ENCODE data around the gene GAST.

The GAST gene

DNA sequence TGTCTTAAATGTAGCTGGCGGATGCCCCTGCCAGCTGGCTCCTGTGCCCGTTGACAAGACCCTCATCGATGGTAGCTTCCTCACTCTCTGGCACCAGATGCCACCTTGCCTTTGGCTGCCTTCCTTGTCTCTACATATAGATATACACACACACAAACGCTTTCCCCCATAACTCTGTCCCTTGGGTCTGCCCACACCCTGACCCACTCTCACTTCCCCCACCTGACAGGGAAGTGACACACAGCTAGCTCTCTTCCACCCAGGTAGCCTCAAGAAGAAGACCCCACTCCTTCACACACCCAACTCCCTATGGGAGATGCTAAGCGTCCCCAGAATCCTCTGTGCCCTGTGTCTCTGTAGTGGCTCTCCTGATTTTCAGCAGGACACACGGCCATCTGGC is 48.7 kb downstream of the GAST start:
- H3K4me3 Mint-ChIP-seq, result no peak overlapping the region
- no peak overlapping the region for H3K27ac Mint-ChIP-seq
- H3K27me3 Mint-ChIP-seq, result no peaks in the 10 kb centered on the region
- H3K36me3 Mint-ChIP-seq, result no peaks in the 10 kb centered on the region
- DNase-seq, result no peak
- CTCF ChIA-PET, result interaction anchor here (0.6 kb wide), 1 partner anchor 113 kb away, joined by 3 read pairs; no protein-coding TSS in a partner anchor
- no peaks in the 10 kb centered on the region for H3K9me3 Mint-ChIP-seq
- no peaks in the 10 kb centered on the region for H3K4me1 Mint-ChIP-seq

DNA sequence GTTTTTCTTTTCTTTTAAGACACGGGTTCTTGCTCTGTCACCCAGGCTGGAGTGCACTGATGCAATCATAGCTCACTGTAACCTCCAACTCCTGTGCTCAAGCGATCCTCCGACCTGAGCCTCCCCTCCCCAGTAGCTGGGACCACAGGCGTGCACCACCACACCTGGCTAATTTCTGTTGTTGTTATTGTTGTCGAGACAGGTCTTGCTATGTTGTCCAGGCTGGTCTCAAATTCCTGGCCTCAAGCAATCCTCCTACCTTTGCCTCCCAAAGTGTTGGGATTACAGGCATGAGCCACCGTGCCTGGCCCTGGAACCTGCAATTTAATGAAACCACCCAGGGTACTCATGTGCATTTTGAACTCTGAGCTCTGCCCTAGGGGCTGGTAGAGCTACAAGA is 50.3 kb downstream of the GAST start:
- H3K4me1 Mint-ChIP-seq, result no peaks in the 10 kb centered on the region
- no peaks in the 10 kb centered on the region for H3K27me3 Mint-ChIP-seq
- CTCF ChIA-PET, result no interaction called here
- H3K27ac Mint-ChIP-seq, result no peak overlapping the region
- no peak overlapping the region for H3K4me3 Mint-ChIP-seq
- no peaks in the 10 kb centered on the region for H3K9me3 Mint-ChIP-seq
- no peak for DNase-seq
- no peaks in the 10 kb centered on the region for H3K36me3 Mint-ChIP-seq

DNA sequence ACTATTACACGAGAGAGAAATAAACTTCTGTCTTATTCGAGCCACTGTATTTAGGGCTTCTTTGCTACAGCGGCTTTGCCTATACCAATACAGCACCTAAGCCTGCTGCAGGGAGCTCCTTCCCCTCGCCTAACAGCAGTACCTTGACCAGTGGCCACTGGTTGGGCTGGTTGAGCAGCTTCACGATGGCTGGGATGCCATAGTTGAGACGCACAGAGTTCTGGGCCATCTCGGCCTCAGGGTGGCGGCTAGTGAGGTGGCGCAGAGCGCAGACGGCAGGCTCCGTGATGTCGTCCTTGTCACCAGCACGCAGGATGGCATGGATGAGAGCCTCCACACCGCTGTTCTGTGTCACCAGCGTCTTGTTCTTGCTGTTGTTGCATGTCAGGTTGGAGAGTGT is 50.7 kb downstream of the GAST start:
- Mint-ChIP-seq H3K9me3 (no peaks in the 10 kb centered on the region), H3K4me1 (no peaks in the 10 kb centered on the region), H3K27ac (no peak overlapping the region), H3K27me3 (no peaks in the 10 kb centered on the region), H3K36me3 (no peaks in the 10 kb centered on the region), H3K4me3 (no peak overlapping the region)
- CTCF ChIA-PET, result no interaction called here
- DNase-seq, result no peak

DNA sequence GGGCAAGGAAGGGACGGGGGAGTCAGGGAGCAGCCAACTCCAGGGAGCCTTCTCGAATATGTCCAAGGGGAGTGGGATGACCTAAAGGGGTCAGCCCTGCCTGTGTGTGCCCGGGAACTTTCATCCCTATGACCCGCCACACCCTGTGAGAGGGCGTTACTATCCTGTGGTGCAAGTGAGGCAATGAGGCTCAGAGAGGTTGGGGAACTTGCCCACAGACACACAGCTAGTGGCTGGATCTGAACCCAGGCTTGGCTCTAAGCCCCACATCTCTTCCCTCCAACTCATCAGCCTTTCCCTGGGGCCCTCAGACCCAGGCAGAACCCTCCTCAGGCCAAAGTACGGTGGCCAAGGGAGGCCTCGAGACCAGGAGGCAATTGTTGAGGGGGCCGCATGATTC is 51.2 kb downstream of the GAST start:
- H3K4me3 Mint-ChIP-seq, result no peak overlapping the region
- DNase-seq, result no peak
- no peaks in the 10 kb centered on the region for H3K27me3 Mint-ChIP-seq
- CTCF ChIA-PET, result no interaction called here
- H3K27ac Mint-ChIP-seq, result no peak overlapping the region
- no peaks in the 10 kb centered on the region for H3K36me3 Mint-ChIP-seq
- H3K4me1 Mint-ChIP-seq, result no peaks in the 10 kb centered on the region
- H3K9me3 Mint-ChIP-seq, result no peaks in the 10 kb centered on the region

Measured in activated naive CD4-positive, alpha-beta T cell treated with anti-CD3 and anti-CD28 coated beads, Interleukin-2, amount 10 ng/mL, durations not matched to agents 7 days and 5 days (primary cell).